OCI-LY3 (cell line): ENCODE results near the gene SYT11.

Experiments used
- EZH2phosphoT487 ChIP-seq: fragments of 200-600 bp; shearing (Covaris generic); IDR thresholded peaks from 2 replicates; pipeline ENCODE4 v1.6.1; 2018; ENCODE audit warnings: antibody characterized with exemption, mixed run types, low read depth
- TF ChIP-seq, protein P1 (sequence below): fragments of 200-600, 300-600 bp; sonication (generic); IDR thresholded peaks from 2 replicates; pipeline ENCODE4 v1.5.1; 2014; ENCODE audit warnings: antibody characterized with exemption, low read length, low read depth

DNA sequence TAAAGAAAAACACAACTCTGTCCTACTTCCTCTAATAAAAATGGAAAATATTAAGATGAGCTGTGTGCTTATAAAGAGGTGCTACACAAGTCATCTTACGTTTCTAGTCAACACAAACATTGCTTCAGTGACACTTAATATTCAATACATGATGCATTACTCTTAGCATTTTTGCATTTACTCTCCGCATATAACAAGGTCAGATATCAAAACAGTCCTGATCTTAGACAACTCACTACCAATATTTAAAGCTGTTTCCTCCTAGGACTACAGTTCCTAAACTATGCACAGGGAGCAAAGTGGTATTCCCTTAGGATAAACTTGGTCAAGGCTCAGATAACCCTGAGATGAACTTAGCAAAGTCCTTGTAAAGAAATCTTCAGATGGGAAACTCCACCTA lies 39.5 kb downstream of the SYT11 start:
- TF ChIP-seq EZH2phosphoT487, result no peak
- TF ChIP-seq, protein P1, sequence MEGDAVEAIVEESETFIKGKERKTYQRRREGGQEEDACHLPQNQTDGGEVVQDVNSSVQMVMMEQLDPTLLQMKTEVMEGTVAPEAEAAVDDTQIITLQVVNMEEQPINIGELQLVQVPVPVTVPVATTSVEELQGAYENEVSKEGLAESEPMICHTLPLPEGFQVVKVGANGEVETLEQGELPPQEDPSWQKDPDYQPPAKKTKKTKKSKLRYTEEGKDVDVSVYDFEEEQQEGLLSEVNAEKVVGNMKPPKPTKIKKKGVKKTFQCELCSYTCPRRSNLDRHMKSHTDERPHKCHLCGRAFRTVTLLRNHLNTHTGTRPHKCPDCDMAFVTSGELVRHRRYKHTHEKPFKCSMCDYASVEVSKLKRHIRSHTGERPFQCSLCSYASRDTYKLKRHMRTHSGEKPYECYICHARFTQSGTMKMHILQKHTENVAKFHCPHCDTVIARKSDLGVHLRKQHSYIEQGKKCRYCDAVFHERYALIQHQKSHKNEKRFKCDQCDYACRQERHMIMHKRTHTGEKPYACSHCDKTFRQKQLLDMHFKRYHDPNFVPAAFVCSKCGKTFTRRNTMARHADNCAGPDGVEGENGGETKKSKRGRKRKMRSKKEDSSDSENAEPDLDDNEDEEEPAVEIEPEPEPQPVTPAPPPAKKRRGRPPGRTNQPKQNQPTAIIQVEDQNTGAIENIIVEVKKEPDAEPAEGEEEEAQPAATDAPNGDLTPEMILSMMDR, result no peak
